Measurements from ENCODE around the gene NUP153.

GRCh38 chr6:17707371-17707651 lies 586 bp upstream of the NUP153 start:
- TF ChIP-seq CTCF (IDR thresholded peaks at IDR 0.05; ENCODE audit: low read depth, low read length, poor library complexity, severe bottlenecking): no peak
- no peak for TF ChIP-seq EZH2phosphoT487 (IDR thresholded peaks at IDR 0.05; ENCODE audit: borderline replicate concordance, low read length)

Data from DOHH2 (cell line).